ENCODE results near the gene SMAP1. TPM values are rescaled to one million over a fixed set of nuclear protein-coding genes. Genes with fewer than 3 reads are reported as not detected.
A peak's percentile ranks its signal among the peaks of the same experiment; 100 is the strongest.

The SMAP1 gene
- total RNA-seq, 1 donor from 2014 or later: 12.4 TPM

GRCh38 chr6:70684794-70685493, 17.3 kb downstream of the SMAP1 start:
- Histone ChIP-seq H3K27me3 (ENCODE audit: control insufficient read depth, insufficient read depth, low read length) (no peaks in the 10 kb centered on the region), H3K4me3 (ENCODE audit: low read depth, low read length) (no peak overlapping the region), H3K36me3 (ENCODE audit: control insufficient read depth, insufficient read depth, low read length) (no peaks in the 10 kb centered on the region)
- FAIRE-seq (no peak), DNase-seq (ENCODE audit: low read depth) (peak; percentile 73)
- TF ChIP-seq CTCF (IDR thresholded peaks at IDR 0.05; ENCODE audit: insufficient read depth, low read length, severe bottlenecking): no peak

DNA sequence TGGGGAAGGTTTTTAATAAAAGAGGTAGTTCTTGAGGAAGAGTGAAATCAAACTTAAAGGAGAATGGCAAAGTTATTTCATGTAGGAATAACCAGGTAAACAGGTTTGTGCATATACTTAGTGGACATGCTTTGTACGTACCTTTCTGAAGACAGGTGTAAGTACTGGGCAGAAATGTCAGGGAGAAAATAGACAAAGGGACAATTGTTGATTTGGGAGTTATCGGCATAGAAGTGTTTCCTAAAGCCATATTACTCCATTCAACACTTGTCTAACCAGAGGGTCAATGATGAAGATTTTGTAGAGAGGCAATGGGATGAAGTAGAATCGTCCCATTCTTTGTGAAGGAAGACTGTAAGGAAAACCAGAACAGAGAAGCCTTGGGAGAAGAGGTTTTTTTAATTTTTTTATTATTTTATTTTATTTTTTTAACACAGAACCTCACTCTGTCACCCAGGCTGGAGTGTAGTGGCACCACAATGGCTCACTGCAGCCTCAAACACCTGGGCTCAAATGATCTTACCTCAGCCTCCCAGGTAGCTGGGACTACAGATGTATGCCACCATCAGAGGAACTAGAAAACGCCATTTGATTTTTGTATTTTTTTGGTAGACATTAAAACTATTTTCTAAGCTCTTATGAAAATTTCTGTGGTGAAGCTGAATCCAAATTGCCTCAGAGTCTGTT, 18.0 kb downstream of the SMAP1 start:
- FAIRE-seq (no peak), DNase-seq (ENCODE audit: low read depth) (no peak)
- Histone ChIP-seq H3K27me3 (ENCODE audit: control insufficient read depth, insufficient read depth, low read length) (no peaks in the 10 kb centered on the region), H3K4me3 (ENCODE audit: low read depth, low read length) (no peak overlapping the region), H3K36me3 (ENCODE audit: control insufficient read depth, insufficient read depth, low read length) (no peaks in the 10 kb centered on the region)
- TF ChIP-seq CTCF (IDR thresholded peaks at IDR 0.05; ENCODE audit: insufficient read depth, low read length, severe bottlenecking): no peak

GRCh38 chr6:70686548-70687133, 19.0 kb downstream of the SMAP1 start:
- FAIRE-seq (no peak), DNase-seq (ENCODE audit: low read depth) (peak; percentile 50)
- peak; percentile 32 for TF ChIP-seq CTCF (IDR thresholded peaks at IDR 0.05; ENCODE audit: insufficient read depth, low read length, severe bottlenecking)
- H3K27me3 ChIP-seq (ENCODE audit: control insufficient read depth, insufficient read depth, low read length): no peaks in the 10 kb centered on the region
- H3K4me3 ChIP-seq (ENCODE audit: low read depth, low read length): no peak overlapping the region
- no peaks in the 10 kb centered on the region for H3K36me3 ChIP-seq (ENCODE audit: control insufficient read depth, insufficient read depth, low read length)

DNA sequence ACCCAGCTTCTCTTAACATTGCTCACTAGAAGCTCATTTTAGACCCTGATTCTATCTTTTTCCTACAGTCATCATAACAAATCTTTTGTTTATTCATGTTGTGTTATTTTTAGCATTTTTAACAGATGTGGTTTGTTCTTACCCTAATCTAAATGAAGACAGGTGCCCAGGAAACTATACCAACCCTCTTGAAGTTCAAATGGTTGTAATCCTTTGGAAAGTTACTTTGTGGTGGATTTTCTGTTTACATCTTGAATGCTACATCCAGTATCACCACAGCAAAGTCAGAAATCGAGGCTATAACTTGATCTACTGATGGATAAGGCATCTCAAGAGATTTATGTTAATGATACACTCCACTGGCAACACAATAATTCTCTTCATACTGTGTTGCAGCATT, 26.2 kb downstream of the SMAP1 start:
- DNase-seq (ENCODE audit: low read depth) (no peak), FAIRE-seq (no peak)
- TF ChIP-seq CTCF (IDR thresholded peaks at IDR 0.05; ENCODE audit: insufficient read depth, low read length, severe bottlenecking): no peak
- Histone ChIP-seq H3K27me3 (ENCODE audit: control insufficient read depth, insufficient read depth, low read length) (no peaks in the 10 kb centered on the region), H3K36me3 (ENCODE audit: control insufficient read depth, insufficient read depth, low read length) (no peaks in the 10 kb centered on the region), H3K4me3 (ENCODE audit: low read depth, low read length) (no peak overlapping the region)

- DNase-seq (ENCODE audit: low read depth) (no peak), FAIRE-seq (no peak)
- no peak for TF ChIP-seq CTCF (IDR thresholded peaks at IDR 0.05; ENCODE audit: insufficient read depth, low read length, severe bottlenecking)
- H3K4me3 ChIP-seq (ENCODE audit: low read depth, low read length): no peak overlapping the region
- no peaks in the 10 kb centered on the region for H3K27me3 ChIP-seq (ENCODE audit: control insufficient read depth, insufficient read depth, low read length)
- no peaks in the 10 kb centered on the region for H3K36me3 ChIP-seq (ENCODE audit: control insufficient read depth, insufficient read depth, low read length)
These were observed 26.7 kb downstream of the SMAP1 start for GRCh38 chr6:70694371-70694770.

All from bronchial epithelial cell (primary cell).